Gastroesophageal sphincter (tissue), 4 donors: ENCODE results near the gene PACSIN3. TPM values are rescaled to one million over a fixed set of nuclear protein-coding genes. Genes with fewer than 3 reads are reported as not detected.
A peak's percentile ranks its signal among the peaks of the same experiment; 100 is the strongest.
"Not testable (repeated sequence)": the region's sequence is repeated elsewhere in the genome, so short reads cannot be mapped to it uniquely, and the experiment has no call there.

Experiments used
- ATAC-seq: fragments of 150-250 bp; one replicate; pipeline ENCODE4 v1.9.1; 2016; ENCODE audit warnings: mild to moderate bottlenecking, moderate library complexity
- H3K27ac ChIP-seq, 4 donors: fragments of 200-600 bp; sonication (generic) in 3 of 4; 1 replicate in 3 of 4; 2 replicates in 1 of 4; pipeline ENCODE4 v1.5.1; 2016 to 2019
- H3K27me3 ChIP-seq: fragments of 200-600 bp; sonication (generic); one replicate; pipeline ENCODE4 v1.5.1; 2019
- H3K36me3 ChIP-seq, 2 donors: fragments of 200-600 bp; sonication (generic); one replicate each; pipeline ENCODE4 v1.5.1; 2019; ENCODE audit warnings: control low read depth in 1 of 2
- H3K4me1 ChIP-seq, 3 donors: fragments of 200-600 bp; sonication (generic); 1 replicate in 2 of 3; 2 replicates in 1 of 3; pipeline ENCODE4 v1.5.1; 2016 to 2019; ENCODE audit warnings: control low read depth in 2 of 3
- H3K4me3 ChIP-seq, 2 donors: fragments of 200-600 bp; sonication (generic); one replicate each; pipeline ENCODE4 v1.5.1; 2019; ENCODE audit warnings: mild to moderate bottlenecking in 1 of 2, moderate library complexity in 1 of 2
- H3K9me3 ChIP-seq, 3 donors: fragments of 200-600 bp; sonication (generic); one replicate each; pipeline ENCODE4 v1.5.1; 2017 to 2019; ENCODE audit warnings: control low read depth in 2 of 3
- CTCF ChIP-seq, 4 experiments: fragments of 200-600 bp in 2 of 4; fragments of 450-650 bp in 2 of 4; sonication (generic) in 1 of 4; IDR thresholded peaks; one replicate each; pipeline ENCODE4 v1.5.1; 2017 to 2019; ENCODE audit warnings: antibody characterized with exemption in 4 of 4, mild to moderate bottlenecking in 2 of 4, moderate library complexity in 2 of 4
- EP300 ChIP-seq: sonication (generic); formaldehyde crosslinking; IDR thresholded peaks from one replicate; pipeline ENCODE4 v1.6.1; 2017; ENCODE audit warnings: antibody characterized with exemption, mild to moderate bottlenecking
- POLR2A ChIP-seq, 2 donors: fragments of 450-650 bp; IDR thresholded peaks; one replicate each; pipeline ENCODE4 v1.6.1; 2017; ENCODE audit warnings: antibody characterized with exemption in 2 of 2, mild to moderate bottlenecking in 2 of 2, moderate library complexity in 1 of 2
- POLR2AphosphoS5 ChIP-seq: sonication (generic); formaldehyde crosslinking; IDR thresholded peaks from one replicate; pipeline ENCODE4 v1.6.1; 2017; ENCODE audit warnings: antibody characterized with exemption
- WGBS, 2 donors: methylation state at CpG; one replicate each; pipeline ENCODE4 v1.1.5; 2018; ENCODE audit warnings: low coverage in 1 of 2; 5-methylcytosine and 5-hydroxymethylcytosine counted together
- total RNA-seq, 4 donors: library from RNA; depleted of rRNA; stranded (reverse); fragments of >200 nt; gene quantifications; one replicate each; pipeline ENCODE4 v1.1.0, GENCODE V29; 2016

Gene PACSIN3
- total RNA-seq, 4 donors from 2014 or later = 61.3 to 74.9 (median 65.3) TPM

GRCh38 chr11:47201015-47201414 is 14.8 kb upstream of the PACSIN3 start:
- no peak for ATAC-seq
- H3K27me3 ChIP-seq = no peaks in the 10 kb centered on the region
- no peaks in the 10 kb centered on the region for H3K36me3 ChIP-seq
- H3K4me3 ChIP-seq = no peak overlapping the region
- no peaks in the 10 kb centered on the region for H3K4me1 ChIP-seq
- H3K27ac ChIP-seq = no peak overlapping the region
- H3K9me3 ChIP-seq = no peaks in the 10 kb centered on the region
- no peak for TF ChIP-seq POLR2AphosphoS5
- TF ChIP-seq EP300 = no peak
- no peak for TF ChIP-seq CTCF (IDR thresholded peaks at IDR 0.05)
- no peak for TF ChIP-seq POLR2A (IDR thresholded peaks at IDR 0.05)
- WGBS, 2 donors = 82 to 100% methylated on average over 1 to 3 of the region's 4 CpGs

GRCh38 chr11:47198161-47198560 is 11.9 kb upstream of the PACSIN3 start:
- H3K9me3 ChIP-seq, ATAC-seq, H3K36me3 ChIP-seq, H3K4me3 ChIP-seq, H3K4me1 ChIP-seq, H3K27me3 ChIP-seq, H3K27ac ChIP-seq: not testable (repeated sequence)
- 90 to 100% methylated on average over 4 to 9 of the region's 9 CpGs for WGBS, 2 donors

GRCh38 chr11:47192111-47192510 is 5.9 kb upstream of the PACSIN3 start:
- no peak for ATAC-seq
- H3K27ac ChIP-seq = no peak overlapping the region
- H3K9me3 ChIP-seq = no peaks in the 10 kb centered on the region
- no peaks in the 10 kb centered on the region for H3K27me3 ChIP-seq
- TF ChIP-seq POLR2AphosphoS5 (no peak), CTCF (IDR thresholded peaks at IDR 0.05) (no peak), EP300 (no peak), POLR2A (IDR thresholded peaks at IDR 0.05) (no peak)
- H3K4me1 ChIP-seq = peaks cover 0 to 22% (median 10%) of the 10 kb centered on the region in 3 donors
- 63 to 85% methylated on average over 1 to 4 of the region's 4 CpGs for WGBS, 2 donors
- no peaks in the 10 kb centered on the region for H3K36me3 ChIP-seq
- H3K4me3 ChIP-seq = no peak overlapping the region

- peaks cover 0 to 32% (median 14%) of the 10 kb centered on the region in 3 donors for H3K4me1 ChIP-seq
- not testable (repeated sequence) for H3K36me3 ChIP-seq, H3K27me3 ChIP-seq, ATAC-seq, H3K27ac ChIP-seq, H3K4me3 ChIP-seq, H3K9me3 ChIP-seq
- WGBS, 2 donors = 86 to 89% methylated on average over 4 to 10 of the region's 10 CpGs
Observed at GRCh38 chr11:47191137-47191536, 4.9 kb upstream of the PACSIN3 start.

- peak overlapping the region in 3 of 4 donors; percentile 67 to 94 (median 88) for H3K27ac ChIP-seq
- WGBS, 2 donors = 59 to 61% methylated on average over 2 to 11 of the region's 11 CpGs
- no peak overlapping the region for H3K4me3 ChIP-seq
- ATAC-seq = peak; percentile 35
- H3K9me3 ChIP-seq = no peaks in the 10 kb centered on the region
- no peaks in the 10 kb centered on the region for H3K27me3 ChIP-seq
- TF ChIP-seq EP300 = no peak
- TF ChIP-seq CTCF (IDR thresholded peaks at IDR 0.05) = no peak
- no peak for TF ChIP-seq POLR2A (IDR thresholded peaks at IDR 0.05)
- peak; percentile 80 for TF ChIP-seq POLR2AphosphoS5
- H3K4me1 ChIP-seq = peaks cover 0 to 50% (median 24%) of the 10 kb centered on the region in 3 donors
- H3K36me3 ChIP-seq = no peaks in the 10 kb centered on the region
Observed at GRCh38 chr11:47189100-47189834, 3.0 kb upstream of the PACSIN3 start.

- H3K27ac ChIP-seq = peak overlapping the region; percentile 80 to 94 (median 89)
- peaks cover 0 to 60% (median 27%) of the 10 kb centered on the region in 3 donors for H3K4me1 ChIP-seq
- ATAC-seq = no peak
- H3K9me3 ChIP-seq = no peaks in the 10 kb centered on the region
- TF ChIP-seq EP300 (no peak), POLR2A (IDR thresholded peaks at IDR 0.05) (no peak), POLR2AphosphoS5 (no peak), CTCF (IDR thresholded peaks at IDR 0.05) (no peak)
- no CpG with 5 or more reads among the region's 1 CpG for WGBS, 2 donors
- H3K4me3 ChIP-seq = no peak overlapping the region
- H3K36me3 ChIP-seq = no peaks in the 10 kb centered on the region
- no peaks in the 10 kb centered on the region for H3K27me3 ChIP-seq
Observed at GRCh38 chr11:47188259-47188658, 2.0 kb upstream of the PACSIN3 start.
